ENCODE measurements around the gene CCDC57. TPM values are rescaled to one million over a fixed set of nuclear protein-coding genes. Genes with fewer than 3 reads are reported as not detected.

Gene CCDC57
- total and polyA plus RNA-seq, 2 experiments from 2014 or later: 46.2 to 53.5 TPM

GRCh38 chr17:82250868-82251500 is 38.3 kb upstream of the CCDC57 start:
- no peaks in the 10 kb centered on the region for H3K27me3 ChIP-seq
- H3K9me3 ChIP-seq (ENCODE audit: low read depth): no peaks in the 10 kb centered on the region
- H3K4me1 ChIP-seq (ENCODE audit: low read depth): no peaks in the 10 kb centered on the region
- no peak for TF ChIP-seq CTCF (IDR thresholded peaks at IDR 0.05; ENCODE audit: low read depth, low read length)
- DNase-seq (ENCODE audit: low read depth in 1 of 2, low spot score in 1 of 2): no peak
- no peak overlapping the region for H3K4me3 ChIP-seq
- no peak overlapping the region for H3K27ac ChIP-seq
- peaks cover 73% of the 10 kb centered on the region for H3K36me3 ChIP-seq

DNA sequence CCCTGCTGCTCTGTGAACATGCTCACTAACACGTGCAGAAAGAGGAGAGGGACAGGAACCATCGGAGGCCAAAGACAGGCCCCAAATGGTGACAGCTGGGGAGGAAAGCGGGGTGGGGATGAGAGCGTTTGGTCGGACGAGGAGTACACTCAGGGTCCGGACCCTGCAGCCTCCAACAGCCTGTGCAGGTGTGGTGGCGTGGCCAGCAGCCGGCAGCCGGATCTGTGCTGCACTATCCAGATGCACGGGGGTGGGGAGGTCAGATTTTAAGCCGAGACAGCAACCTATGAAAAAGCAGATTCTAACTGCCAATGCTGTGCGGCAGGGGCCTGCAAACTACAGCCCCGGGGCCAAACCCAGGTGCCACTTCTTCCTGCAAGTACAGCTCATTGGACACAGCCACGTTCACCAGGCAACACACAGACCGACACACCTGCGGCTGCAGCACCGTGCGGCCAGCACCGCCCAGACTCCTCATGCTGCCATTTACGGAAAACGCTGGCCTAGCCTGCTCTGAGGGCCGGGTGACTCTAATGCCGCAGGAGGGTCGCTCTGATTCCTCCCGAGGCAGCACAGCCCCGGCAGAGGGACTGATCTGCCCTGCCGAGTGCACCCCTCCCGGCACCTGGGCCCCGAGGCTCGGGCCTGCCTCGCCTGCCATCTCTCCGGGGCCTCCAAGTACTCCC is 37.4 kb upstream of the CCDC57 start:
- Histone ChIP-seq H3K9me3 (ENCODE audit: low read depth) (no peaks in the 10 kb centered on the region), H3K4me1 (ENCODE audit: low read depth) (peaks cover 1% of the 10 kb centered on the region), H3K27ac (no peak overlapping the region), H3K36me3 (peaks cover 74% of the 10 kb centered on the region), H3K4me3 (no peak overlapping the region), H3K27me3 (no peaks in the 10 kb centered on the region)
- TF ChIP-seq CTCF (IDR thresholded peaks at IDR 0.05; ENCODE audit: low read depth, low read length): no peak
- DNase-seq (ENCODE audit: low read depth in 1 of 2, low spot score in 1 of 2): no peak

GRCh38 chr17:82248815-82249674 is 36.4 kb upstream of the CCDC57 start:
- Histone ChIP-seq H3K36me3 (peaks cover 84% of the 10 kb centered on the region), H3K4me1 (ENCODE audit: low read depth) (peaks cover 8% of the 10 kb centered on the region), H3K4me3 (no peak overlapping the region), H3K9me3 (ENCODE audit: low read depth) (no peaks in the 10 kb centered on the region), H3K27me3 (no peaks in the 10 kb centered on the region), H3K27ac (no peak overlapping the region)
- TF ChIP-seq CTCF (IDR thresholded peaks at IDR 0.05; ENCODE audit: low read depth, low read length): no peak
- DNase-seq (ENCODE audit: low read depth in 1 of 2, low spot score in 1 of 2): no peak

DNA sequence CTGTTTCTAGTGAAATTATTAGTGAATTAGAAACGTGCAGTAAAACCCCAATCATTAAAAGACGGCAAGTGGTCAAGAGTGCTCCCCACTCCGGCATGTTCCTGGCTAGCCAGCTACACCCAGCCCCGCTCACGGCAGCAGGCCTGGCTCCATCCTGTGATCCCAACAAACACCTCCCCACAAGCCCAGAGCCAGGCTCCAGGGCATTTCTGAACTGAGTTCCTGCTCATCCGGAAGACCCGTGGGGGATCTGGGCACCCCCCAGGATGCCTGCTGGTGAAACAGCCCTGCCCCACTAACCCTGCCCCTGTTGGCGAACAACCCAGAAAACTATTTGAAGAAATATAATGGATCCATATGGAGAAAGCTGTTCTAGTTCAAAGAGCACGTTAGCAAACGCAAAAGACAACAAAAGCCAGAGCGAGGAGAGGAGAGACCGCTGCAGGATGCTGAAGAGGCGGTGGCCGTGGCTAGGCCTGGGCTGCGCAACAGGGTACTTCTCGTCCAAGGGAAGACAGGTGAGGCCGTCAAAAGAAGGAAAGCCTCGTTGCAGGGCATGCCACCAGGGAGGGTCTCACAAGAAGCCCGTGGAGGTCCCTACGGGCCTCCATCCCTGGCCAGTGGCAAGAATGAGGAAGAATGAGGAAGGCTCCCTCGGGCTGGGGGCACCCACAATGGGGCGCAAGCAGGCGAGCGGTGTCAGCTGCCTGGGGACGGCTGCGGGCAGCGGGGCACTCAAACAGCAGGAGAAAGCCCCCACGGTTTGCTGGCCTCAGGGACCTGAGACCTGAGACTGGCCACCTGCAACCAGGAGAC is 35.4 kb upstream of the CCDC57 start:
- H3K4me3 ChIP-seq: no peak overlapping the region
- no peak for TF ChIP-seq CTCF (IDR thresholded peaks at IDR 0.05; ENCODE audit: low read depth, low read length)
- no peak for DNase-seq (ENCODE audit: low read depth in 1 of 2, low spot score in 1 of 2)
- no peaks in the 10 kb centered on the region for H3K9me3 ChIP-seq (ENCODE audit: low read depth)
- H3K27ac ChIP-seq: no peak overlapping the region
- peaks cover 83% of the 10 kb centered on the region for H3K36me3 ChIP-seq
- H3K4me1 ChIP-seq (ENCODE audit: low read depth): peaks cover 14% of the 10 kb centered on the region
- H3K27me3 ChIP-seq: no peaks in the 10 kb centered on the region

- H3K27me3 ChIP-seq: no peaks in the 10 kb centered on the region
- H3K36me3 ChIP-seq: peaks cover 78% of the 10 kb centered on the region
- H3K4me1 ChIP-seq (ENCODE audit: low read depth): peaks cover 22% of the 10 kb centered on the region
- H3K4me3 ChIP-seq: no peak overlapping the region
- H3K27ac ChIP-seq: no peak overlapping the region
- H3K9me3 ChIP-seq (ENCODE audit: low read depth): no peaks in the 10 kb centered on the region
- no peak for TF ChIP-seq CTCF (IDR thresholded peaks at IDR 0.05; ENCODE audit: low read depth, low read length)
- no peak for DNase-seq (ENCODE audit: low read depth in 1 of 2, low spot score in 1 of 2)
Observed at GRCh38 chr17:82247182-82247823, 34.7 kb upstream of the CCDC57 start.
